GM06990 (cell line): ENCODE measurements around the gene DNMT3A.

Source experiments
- DNase-seq: peaks from one replicate; pipeline ENCODE4 v3.0.0-alpha.2; 2011; ENCODE audit not compliant: insufficient read length; ENCODE audit errors: extremely low read depth
- H3K27me3 ChIP-seq: replicated peaks from 2 replicates; pipeline ENCODE4 v1.6.0; 2011; ENCODE audit warnings: low read length; ENCODE audit not compliant: control insufficient read depth, insufficient read depth
- H3K36me3 ChIP-seq: 2 replicates; pipeline ENCODE4 v1.5.1; 2011; ENCODE audit warnings: low read length; ENCODE audit not compliant: control insufficient read depth, insufficient read depth
- H3K4me3 ChIP-seq: replicated peaks from 2 replicates; pipeline ENCODE4 v1.5.1; 2011; ENCODE audit warnings: low read depth, mild to moderate bottlenecking, control low read depth, low read length
- CTCF ChIP-seq: IDR thresholded peaks from 2 replicates; pipeline ENCODE4 v1.5.1; 2011; ENCODE audit warnings: low read length, control low read depth, mild to moderate bottlenecking, inconsistent platforms; ENCODE audit not compliant: insufficient read depth, poor library complexity, severe bottlenecking

Gene DNMT3A

GRCh38 chr2:25230948-25231311, 110.8 kb downstream of the DNMT3A start:
- H3K36me3 ChIP-seq, result peaks cover 15% of the 10 kb centered on the region
- no peak for DNase-seq

DNA sequence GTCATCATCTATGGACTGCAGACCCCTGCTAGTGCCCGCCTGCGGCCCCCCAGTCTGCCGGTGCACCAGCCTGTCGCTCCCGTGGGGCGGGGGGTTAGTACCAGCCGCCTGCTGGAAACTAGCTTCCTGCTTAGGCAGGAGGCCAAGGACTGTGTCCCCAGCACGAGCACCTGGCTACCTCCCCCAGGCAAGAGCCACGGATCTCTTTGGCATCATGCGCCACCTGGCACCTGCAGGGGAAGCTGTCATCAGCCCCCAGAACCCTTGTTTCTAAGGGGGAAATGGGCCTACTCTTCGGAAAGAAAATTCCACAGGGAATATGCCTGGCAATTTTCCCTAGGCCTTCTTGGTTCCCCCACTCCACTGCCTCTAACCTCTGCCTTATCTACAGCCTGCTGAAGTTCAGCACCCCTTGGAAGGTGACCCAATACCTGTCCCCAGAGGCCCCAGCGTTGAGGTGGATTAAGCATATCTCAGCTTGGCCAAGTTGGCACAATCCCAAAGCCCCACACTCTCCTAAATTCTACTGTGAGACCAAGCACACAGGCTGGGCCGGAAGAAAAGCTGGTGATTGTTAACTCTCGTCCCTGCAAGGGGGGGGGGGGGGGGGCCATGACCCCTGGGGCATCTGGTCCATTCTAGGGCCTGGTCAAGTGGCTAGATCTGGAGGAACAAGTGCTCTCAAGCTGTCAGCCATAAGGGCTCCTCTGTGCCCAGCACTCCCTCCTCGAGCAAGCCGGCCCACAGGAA, 111.4 kb downstream of the DNMT3A start:
- DNase-seq, result no peak
- Histone ChIP-seq H3K27me3 (no peaks in the 10 kb centered on the region), H3K4me3 (no peak overlapping the region), H3K36me3 (peaks cover 11% of the 10 kb centered on the region)
- no peak for TF ChIP-seq CTCF

More at GRCh38 chr2:25230948-25231311, 110.8 kb downstream of the DNMT3A start:
- no peak for TF ChIP-seq CTCF
- Histone ChIP-seq H3K4me3 (no peak overlapping the region), H3K27me3 (no peaks in the 10 kb centered on the region)

DNA sequence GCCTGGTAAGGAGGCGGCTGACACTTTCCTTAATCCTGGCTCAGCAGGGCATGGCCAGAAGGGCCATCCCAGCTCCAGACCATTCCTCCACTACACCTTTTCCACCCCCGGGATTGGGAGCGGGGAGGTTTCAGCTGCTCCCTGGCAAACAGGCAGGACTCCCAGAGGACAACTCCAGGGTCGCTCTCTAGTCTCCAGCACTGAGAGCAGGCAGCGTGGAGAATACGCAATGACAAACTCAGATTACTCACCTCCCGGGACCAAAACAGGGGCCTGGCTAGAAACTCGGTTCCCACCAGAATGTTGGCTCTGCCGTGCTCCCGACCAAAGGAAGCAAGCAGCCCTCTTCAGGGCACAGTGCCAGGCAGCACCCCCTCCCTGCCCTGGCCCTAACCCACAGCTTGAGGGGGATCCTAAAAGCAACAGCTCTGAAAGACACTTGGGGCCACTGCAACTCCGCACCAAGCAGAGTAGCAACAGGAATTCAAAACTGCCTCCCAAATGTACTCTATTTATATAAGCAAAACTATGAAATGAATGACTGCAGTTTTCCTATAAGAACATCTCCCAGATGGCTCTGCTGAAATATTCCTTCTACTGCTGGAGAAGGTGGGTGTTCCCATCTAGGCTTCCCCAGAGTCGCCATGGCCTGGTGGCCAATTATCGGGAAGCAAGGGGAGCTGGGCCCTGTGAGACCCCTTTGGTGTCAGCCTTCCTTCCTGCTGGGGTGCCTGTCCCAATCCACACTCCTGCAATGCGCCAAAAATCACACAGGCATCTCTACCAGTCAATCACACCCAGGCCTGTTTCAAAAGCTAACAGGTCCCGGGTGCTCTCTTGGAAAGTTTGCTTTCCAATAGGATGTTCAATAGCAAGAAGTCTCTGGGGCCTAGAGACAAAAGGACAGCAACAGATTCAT, 112.2 kb downstream of the DNMT3A start:
- no peaks in the 10 kb centered on the region for H3K27me3 ChIP-seq
- no peak for DNase-seq
- H3K36me3 ChIP-seq, result peaks cover 7% of the 10 kb centered on the region
- no peak overlapping the region for H3K4me3 ChIP-seq
- no peak for TF ChIP-seq CTCF

GRCh38 chr2:25228848-25229278, 112.9 kb downstream of the DNMT3A start:
- peak; percentile 70 for TF ChIP-seq CTCF
- H3K4me3 ChIP-seq, result no peak overlapping the region
- peaks cover 3% of the 10 kb centered on the region for H3K36me3 ChIP-seq
- DNase-seq, result no peak
- no peaks in the 10 kb centered on the region for H3K27me3 ChIP-seq

DNA sequence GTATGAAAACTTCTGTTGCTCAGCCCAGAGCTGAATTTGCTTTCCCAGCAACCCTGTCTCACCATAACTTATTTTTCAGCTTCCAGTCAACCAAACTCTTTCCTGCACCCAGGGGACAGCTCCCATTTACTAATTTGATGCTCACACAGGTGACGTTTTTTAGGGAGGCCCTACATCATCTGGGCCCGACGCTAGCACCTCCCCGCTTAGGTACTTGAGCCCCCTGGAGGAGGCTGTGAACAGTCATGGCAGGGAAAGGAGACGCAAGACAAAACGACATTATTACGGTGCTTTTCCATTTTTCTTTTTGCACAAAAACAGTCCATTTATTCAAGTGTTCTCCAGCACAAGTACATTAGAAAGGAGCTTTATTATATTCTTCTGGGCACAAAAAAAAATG, 114.1 kb downstream of the DNMT3A start:
- TF ChIP-seq CTCF, result no peak
- no peaks in the 10 kb centered on the region for H3K27me3 ChIP-seq
- DNase-seq, result no peak
- H3K36me3 ChIP-seq, result no peaks in the 10 kb centered on the region; the same call in none of the 2 replicates
- no peak overlapping the region for H3K4me3 ChIP-seq
